ENCODE results near the gene HOXA2.

HOXA2 gene

DNA sequence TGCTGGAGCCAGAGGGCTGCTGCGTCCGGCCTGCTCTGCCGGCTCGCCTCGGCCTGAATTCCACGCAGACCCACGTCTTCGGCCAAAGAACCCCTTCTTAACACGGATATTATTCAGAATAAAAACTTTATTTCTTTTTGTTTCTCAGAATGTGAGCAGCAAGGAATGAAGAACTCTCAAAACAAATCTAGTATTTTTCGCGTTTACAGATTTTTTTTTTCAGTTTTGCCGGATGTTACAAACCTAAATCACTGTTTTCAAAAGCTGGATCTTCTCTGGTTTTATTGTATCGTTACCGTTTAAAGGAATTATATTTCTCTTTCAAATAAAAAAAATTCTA lies 4.4 kb upstream of the HOXA2 start:
- H3K4me3 ChIP-seq (ENCODE audit: control insufficient read depth, low read depth, low read length) = peak overlapping the region; percentile 34
- DNase-seq (ENCODE audit: low read depth) = no peak
- TF ChIP-seq, protein P1, sequence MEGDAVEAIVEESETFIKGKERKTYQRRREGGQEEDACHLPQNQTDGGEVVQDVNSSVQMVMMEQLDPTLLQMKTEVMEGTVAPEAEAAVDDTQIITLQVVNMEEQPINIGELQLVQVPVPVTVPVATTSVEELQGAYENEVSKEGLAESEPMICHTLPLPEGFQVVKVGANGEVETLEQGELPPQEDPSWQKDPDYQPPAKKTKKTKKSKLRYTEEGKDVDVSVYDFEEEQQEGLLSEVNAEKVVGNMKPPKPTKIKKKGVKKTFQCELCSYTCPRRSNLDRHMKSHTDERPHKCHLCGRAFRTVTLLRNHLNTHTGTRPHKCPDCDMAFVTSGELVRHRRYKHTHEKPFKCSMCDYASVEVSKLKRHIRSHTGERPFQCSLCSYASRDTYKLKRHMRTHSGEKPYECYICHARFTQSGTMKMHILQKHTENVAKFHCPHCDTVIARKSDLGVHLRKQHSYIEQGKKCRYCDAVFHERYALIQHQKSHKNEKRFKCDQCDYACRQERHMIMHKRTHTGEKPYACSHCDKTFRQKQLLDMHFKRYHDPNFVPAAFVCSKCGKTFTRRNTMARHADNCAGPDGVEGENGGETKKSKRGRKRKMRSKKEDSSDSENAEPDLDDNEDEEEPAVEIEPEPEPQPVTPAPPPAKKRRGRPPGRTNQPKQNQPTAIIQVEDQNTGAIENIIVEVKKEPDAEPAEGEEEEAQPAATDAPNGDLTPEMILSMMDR (conservative IDR thresholded peaks at IDR 0.05; ENCODE audit: control insufficient read depth, insufficient read depth, low read depth, low read length) = no peak

DNA sequence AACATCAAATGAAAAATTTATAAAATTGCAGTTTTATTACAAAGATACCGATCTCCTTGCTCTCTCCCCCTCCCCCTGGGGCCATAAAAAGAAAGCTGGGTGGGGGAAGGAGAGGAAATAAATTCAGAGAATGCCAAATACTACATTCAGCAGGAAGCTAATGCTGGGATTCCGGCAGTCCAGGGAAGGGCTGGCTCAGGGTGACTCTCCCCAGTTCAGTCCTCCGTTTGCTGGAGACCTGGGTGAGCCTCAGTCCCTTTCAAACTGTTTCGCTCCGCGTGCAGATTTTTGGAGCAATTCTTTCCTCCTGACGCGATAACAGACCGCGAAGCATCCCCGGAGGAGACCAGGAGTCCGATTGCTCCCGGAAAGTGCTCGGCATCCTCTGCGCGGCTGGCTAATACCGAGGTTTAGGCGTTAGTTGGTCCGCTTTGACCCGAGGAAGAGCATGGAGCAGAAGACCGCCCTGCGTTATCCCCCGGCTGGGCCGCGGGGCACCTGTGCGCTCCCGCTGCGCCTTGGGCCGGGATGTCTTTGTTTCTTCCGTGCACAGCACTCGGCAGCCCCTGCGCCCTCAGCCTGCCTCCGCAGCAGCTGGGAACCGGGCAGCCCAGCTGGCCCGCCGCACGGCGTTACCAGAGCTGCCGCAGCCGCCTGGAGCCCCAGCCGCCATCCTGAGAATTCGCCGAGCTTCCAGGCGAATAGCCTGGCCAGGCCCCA lies 3.9 kb upstream of the HOXA2 start:
- DNase-seq (ENCODE audit: low read depth) = peak; percentile 46
- TF ChIP-seq, protein P1 (conservative IDR thresholded peaks at IDR 0.05; ENCODE audit: control insufficient read depth, insufficient read depth, low read depth, low read length) = no peak
- H3K4me3 ChIP-seq (ENCODE audit: control insufficient read depth, low read depth, low read length) = peak overlapping the region; percentile 34

DNA sequence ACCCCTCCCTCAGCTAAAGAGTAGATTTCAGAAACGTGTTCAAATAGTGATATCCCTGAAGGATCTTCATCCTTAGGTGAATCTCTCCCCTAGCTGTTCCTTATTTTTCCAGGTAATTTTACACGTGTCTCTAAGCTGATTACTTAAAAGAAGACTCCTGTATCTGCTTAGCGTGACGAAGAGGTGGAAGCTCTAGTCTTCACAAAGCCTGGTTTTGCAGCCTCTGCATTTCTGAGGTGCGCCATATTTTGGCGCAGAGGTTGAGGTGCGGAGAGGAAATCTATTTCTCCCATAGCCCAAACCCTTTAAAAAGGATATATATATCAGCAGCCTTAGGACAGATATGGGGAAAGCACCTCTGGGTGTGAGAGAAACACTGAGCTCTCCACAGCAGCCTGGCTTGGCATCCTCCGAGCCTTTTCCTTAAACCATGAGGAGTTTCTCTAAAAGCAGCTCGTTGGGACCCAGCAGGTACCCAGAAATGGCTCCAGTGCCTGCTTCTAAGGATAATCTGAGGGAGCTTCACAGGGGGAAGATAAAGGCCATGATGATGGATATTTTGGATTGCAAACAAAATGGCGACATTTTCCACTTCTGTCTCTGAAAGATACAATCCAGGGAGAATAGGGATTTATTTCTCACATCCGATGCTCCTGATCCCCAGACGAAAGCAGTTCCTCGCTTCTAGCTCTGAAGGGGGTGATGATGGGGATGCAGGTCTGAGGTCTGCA lies 3.0 kb upstream of the HOXA2 start:
- no peak for DNase-seq (ENCODE audit: low read depth)
- TF ChIP-seq, protein P1 (conservative IDR thresholded peaks at IDR 0.05; ENCODE audit: control insufficient read depth, insufficient read depth, low read depth, low read length) = no peak
- H3K4me3 ChIP-seq (ENCODE audit: control insufficient read depth, low read depth, low read length) = no peak overlapping the region

DNA sequence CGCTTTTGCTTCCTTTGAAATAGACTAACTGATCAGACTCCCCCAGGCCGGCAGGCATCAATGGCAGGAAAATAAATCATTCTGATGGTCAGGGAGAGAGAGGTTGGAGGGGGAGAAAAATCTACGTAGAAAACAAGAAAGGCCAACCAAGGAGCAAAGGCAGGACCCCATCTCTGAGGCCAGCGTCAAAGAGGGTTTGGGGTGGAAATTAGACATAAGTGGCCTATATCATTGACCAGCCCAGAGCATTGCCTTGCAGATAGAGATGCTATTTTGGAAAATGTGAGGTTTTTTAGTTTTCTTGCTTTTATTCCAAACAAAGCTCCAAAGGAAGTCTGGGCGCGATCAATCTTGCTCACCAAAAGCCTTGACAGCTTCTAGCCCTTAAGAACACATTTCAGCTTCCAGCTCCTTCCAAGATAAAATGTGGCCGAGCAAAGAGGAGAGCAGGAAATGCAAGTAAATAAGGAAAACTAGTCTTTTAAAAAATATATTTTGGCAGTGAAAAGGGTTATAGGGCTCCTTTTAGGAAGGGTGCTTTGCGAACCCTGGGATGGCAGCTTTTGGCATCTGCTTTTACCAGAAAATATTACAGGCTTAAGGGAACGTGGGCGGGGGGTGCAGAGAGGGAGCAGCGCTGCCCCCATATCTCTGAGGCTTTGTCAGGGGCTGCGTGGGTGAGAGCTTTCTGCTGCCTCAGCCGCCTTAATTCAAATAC lies 2.0 kb upstream of the HOXA2 start:
- TF ChIP-seq, protein P1 (conservative IDR thresholded peaks at IDR 0.05; ENCODE audit: control insufficient read depth, insufficient read depth, low read depth, low read length) = no peak
- DNase-seq (ENCODE audit: low read depth) = peak; percentile 57
- H3K4me3 ChIP-seq (ENCODE audit: control insufficient read depth, low read depth, low read length) = no peak overlapping the region

DNA sequence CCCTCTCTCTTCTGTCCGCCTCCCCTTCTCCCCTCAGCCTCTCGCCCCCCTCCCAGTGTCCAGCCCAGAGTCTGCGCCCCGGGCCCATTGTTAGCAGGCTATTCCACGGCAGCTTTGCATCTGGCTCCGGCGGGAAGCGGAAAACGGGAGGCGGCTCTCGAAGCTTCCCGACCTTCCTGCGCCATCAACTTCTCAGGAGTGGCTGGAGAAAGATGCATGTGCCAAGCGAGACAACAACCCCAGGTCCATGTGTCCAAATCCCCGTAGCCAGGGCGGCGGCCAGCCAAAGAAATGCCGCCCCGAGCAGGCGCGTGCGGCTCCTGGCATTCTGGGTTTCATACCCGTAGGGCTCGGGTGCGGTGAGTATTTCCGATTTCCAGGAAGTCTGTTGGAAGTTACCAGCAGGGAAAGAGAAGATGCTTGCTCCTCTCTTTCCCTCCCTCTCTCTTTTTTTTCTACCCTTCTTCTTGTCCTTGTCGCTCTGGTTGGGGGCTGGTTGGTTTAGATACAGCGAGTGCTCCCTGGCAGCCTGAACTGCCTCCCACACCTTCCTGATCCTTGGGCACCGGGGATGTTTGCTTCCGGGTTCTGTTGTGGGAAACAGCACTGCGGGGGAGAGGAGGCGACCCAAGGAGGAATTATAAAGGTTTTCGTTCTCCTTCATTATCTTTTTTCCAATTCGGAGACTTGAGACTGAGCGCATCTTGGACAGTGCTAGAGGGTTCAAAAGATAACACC lies 1.2 kb upstream of the HOXA2 start:
- peak overlapping the region; percentile 12 for H3K4me3 ChIP-seq (ENCODE audit: control insufficient read depth, low read depth, low read length)
- TF ChIP-seq, protein P1 (conservative IDR thresholded peaks at IDR 0.05; ENCODE audit: control insufficient read depth, insufficient read depth, low read depth, low read length) = no peak

DNA sequence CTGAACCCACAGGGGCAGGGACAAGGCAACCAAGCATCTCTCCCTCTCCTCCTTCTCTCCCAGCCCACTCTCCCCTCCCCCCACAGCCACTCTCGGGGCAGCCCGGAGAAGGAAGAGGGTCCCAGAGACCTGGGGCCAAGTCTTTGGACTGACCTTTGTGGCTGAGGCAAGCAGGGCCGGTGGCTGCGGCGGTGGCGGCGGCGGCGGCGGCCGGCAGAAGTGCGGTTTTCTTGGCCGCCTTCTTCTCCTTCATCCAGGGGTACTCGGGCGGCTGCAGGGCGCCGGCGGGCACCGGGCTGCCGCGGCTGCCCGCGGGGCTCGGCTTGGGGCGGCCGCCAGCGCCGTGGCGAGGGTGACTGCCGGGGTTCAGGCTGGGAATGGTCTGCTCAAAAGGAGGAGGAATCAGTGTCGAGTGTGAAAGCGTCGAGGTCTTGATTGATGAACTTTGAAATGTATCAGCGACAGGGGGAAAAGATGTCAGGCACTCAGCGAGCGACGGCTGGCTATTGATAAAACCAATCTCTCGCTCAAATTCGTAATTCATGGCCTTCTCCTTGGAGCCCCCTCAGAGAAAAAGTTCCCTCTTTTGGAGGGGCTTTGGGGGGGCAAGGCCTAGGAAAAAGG lies 414 bp downstream of the HOXA2 start:
- DNase-seq (ENCODE audit: low read depth) = no peak
- TF ChIP-seq, protein P1 (conservative IDR thresholded peaks at IDR 0.05; ENCODE audit: control insufficient read depth, insufficient read depth, low read depth, low read length) = no peak
- H3K4me3 ChIP-seq (ENCODE audit: control insufficient read depth, low read depth, low read length) = peak overlapping the region; percentile 32

More for the DNA sequence above, 1.2 kb upstream of the HOXA2 start:
- no peak for DNase-seq (ENCODE audit: low read depth)

Data from fibroblast of mammary gland (primary cell).